ENCODE measurements around the gene TTLL13. TPM values are rescaled to one million over a fixed set of nuclear protein-coding genes. Genes with fewer than 3 reads are reported as not detected.

Gene TTLL13
- total and polyA plus RNA-seq, 9 of the 15 experiments (the other 6 are each of a cell fraction or from before 2014, with no cell fraction given), result 0.05 to 0.24 (median 0.11) TPM; not detected in 1

GRCh38 chr15:90201130-90201943 is 48.0 kb upstream of the TTLL13 start, which contains the start of gene SEMA4B (continued):
- no peak for TF ChIP-seq MLX (CRISPR knock-in tag; conservative IDR thresholded peaks at IDR 0.05)
- TF ChIP-seq ELK1 (CRISPR knock-in tag; IDR thresholded peaks at IDR 0.05), result no peak
- TF ChIP-seq ZNF217 (CRISPR knock-in tag; IDR thresholded peaks at IDR 0.05), result no peak
- TF ChIP-seq SNRNP70 (optimal IDR thresholded peaks at IDR 0.05; ENCODE audit: low read depth, low read length), result no peak
- TF ChIP-seq ESRRA (IDR thresholded peaks at IDR 0.05; ENCODE audit: borderline replicate concordance, low read depth), result no peak
- TF ChIP-seq ZBTB49 (CRISPR knock-in tag; IDR thresholded peaks at IDR 0.05; ENCODE audit: borderline replicate concordance), result no peak
- no peak for TF ChIP-seq WHSC1 (IDR thresholded peaks at IDR 0.05; ENCODE audit: low read length)
- TF ChIP-seq SIN3B (IDR thresholded peaks at IDR 0.05; ENCODE audit: low read depth), result peak; percentile 34; the same call in 1 of the 2 replicates
- no peak for TF ChIP-seq EZH2 (IDR thresholded peaks at IDR 0.05; ENCODE audit: borderline replicate concordance, low read depth, low read length)
- no peak for TF ChIP-seq TRIM28 (IDR thresholded peaks at IDR 0.05)
- no peak for TF ChIP-seq THAP12 (CRISPR knock-in tag; IDR thresholded peaks at IDR 0.05)
- TF ChIP-seq HMGN3 (IDR thresholded peaks at IDR 0.05; ENCODE audit: borderline replicate concordance, extremely low read depth, insufficient read length, low read depth, low read length), result peak; percentile 44
- TF ChIP-seq ZEB2 (IDR thresholded peaks at IDR 0.05), result no peak
- peak; percentile 30 for TF ChIP-seq PCBP2 (IDR thresholded peaks at IDR 0.05; ENCODE audit: low read depth, low read length, poor library complexity, severe bottlenecking)
- no peak for TF ChIP-seq ZNF644 (tag; IDR thresholded peaks at IDR 0.05; ENCODE audit: low read depth)
- no peak for TF ChIP-seq FOXJ3 (CRISPR knock-in tag; IDR thresholded peaks at IDR 0.05)
- TF ChIP-seq HINFP (tag; conservative IDR thresholded peaks at IDR 0.05; ENCODE audit: low read depth), result no peak
- 0 out of 2 replicates have a peak, but pooled peaks have one; percentile 39 for TF ChIP-seq EGR1 (conservative IDR thresholded peaks at IDR 0.05)
- peak; percentile 59; the same call in 1 of the 2 replicates for TF ChIP-seq CTBP1 (IDR thresholded peaks at IDR 0.05; ENCODE audit: borderline replicate concordance)
- TF ChIP-seq SMAD2 (IDR thresholded peaks at IDR 0.05; ENCODE audit: low read depth, low read length), result no peak

All from K562 (cell line).